ENCODE data around the gene PARG.
"Not testable (repeated sequence)": the region's sequence is repeated elsewhere in the genome, so short reads cannot be mapped to it uniquely, and the experiment has no call there.

- TF ChIP-seq CTCF (conservative IDR thresholded peaks at IDR 0.05); ZFX (IDR thresholded peaks at IDR 0.05): not testable (repeated sequence)
Observed at GRCh38 chr10:49987207-49987606, 45.4 kb upstream of the PARG start.
